ENCODE data around the gene PLXNA4.

- TF ChIP-seq CTCF (IDR thresholded peaks at IDR 0.05) (no peak), EZH2 (IDR thresholded peaks at IDR 0.05; ENCODE audit: borderline replicate concordance, insufficient read depth, low read depth, low read length, poor library complexity, severe bottlenecking) (no peak)
Measured at GRCh38 chr7:132081686-132082085, 494.6 kb downstream of the PLXNA4 start.

All from B cell (primary cell).